ENCODE data around the gene ZNF618.

ZNF618 gene

DNA sequence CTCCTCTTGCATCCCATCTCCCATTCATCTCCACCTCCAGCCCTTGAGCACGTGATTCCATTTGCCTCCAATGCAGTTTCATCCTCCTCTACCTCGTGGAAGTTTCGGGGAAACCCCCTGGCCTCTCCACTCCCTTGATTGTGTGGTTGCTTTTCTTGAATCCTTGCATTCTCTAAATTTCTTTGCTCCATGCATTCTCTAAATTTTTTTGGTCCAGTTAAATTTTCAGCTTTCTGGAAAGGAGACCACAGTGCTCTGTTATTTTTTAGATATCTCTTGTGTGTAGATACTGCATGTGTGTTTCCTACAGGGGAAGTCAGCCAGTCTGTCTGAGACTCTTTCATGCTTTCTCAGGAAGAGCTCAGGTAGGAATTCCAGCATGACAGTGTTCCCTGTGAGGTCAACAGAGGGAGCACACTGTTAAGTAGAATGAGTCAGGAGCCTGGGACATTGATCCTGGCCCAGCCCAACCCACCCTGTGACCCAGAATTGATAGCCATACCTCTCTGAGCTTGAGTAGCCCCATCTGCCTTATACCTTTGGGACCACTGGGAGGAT is 149.2 kb downstream of the ZNF618 start:
- no peak for DNase-seq
- in situ Hi-C loops (cut with HindIII; ENCODE audit: low pct_ligation_motif_present, low pct_unique_long_range_greater_than_20kb, low sequenced_read_pairs): no loop called here

GRCh38 chr9:114025760-114026159 is 149.7 kb downstream of the ZNF618 start:
- in situ Hi-C loops (cut with HindIII; ENCODE audit: low pct_ligation_motif_present, low pct_unique_long_range_greater_than_20kb, low sequenced_read_pairs): no loop called here
- no peak for DNase-seq

- no peak for DNase-seq
- in situ Hi-C loops (cut with HindIII; ENCODE audit: low pct_ligation_motif_present, low pct_unique_long_range_greater_than_20kb, low sequenced_read_pairs): no loop called here
Observed at GRCh38 chr9:114026335-114026734, 150.2 kb downstream of the ZNF618 start.

DNA sequence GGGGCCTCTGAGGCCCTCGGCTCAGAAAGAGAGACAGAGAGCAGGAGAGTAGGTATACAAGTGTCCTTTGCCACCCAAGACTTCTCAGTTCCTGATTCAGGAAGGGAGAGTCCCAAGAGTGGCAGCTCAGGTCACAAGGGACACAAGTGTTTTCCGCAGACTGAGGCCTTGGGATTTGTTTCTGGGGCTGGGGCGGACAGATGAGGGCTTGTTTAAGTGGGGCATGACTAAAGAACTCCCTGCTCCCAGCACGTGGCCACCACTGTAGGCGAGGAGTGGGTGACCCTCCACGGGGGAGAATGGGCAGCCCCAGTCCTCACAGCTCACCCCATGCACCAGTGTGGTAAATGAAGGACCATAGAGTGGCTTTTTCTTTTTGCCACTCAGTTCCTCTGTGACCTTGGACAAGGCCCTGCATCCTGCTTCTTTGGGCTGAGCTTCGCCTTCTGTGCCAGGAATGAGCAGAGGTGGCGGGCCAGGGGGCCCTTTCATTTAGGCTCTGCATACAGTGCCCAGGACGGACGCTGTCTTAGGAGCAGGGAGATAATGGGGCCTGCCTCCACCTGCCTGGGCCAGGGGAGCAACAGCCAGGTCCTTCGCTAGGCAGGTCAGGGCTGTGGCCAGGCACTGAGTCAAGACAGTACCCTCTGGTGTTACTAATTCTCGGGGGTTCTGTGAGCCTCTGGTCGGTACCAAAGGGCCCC is 151.2 kb downstream of the ZNF618 start:
- in situ Hi-C loops (cut with HindIII; ENCODE audit: low pct_ligation_motif_present, low pct_unique_long_range_greater_than_20kb, low sequenced_read_pairs): no loop called here
- DNase-seq: no peak

DNA sequence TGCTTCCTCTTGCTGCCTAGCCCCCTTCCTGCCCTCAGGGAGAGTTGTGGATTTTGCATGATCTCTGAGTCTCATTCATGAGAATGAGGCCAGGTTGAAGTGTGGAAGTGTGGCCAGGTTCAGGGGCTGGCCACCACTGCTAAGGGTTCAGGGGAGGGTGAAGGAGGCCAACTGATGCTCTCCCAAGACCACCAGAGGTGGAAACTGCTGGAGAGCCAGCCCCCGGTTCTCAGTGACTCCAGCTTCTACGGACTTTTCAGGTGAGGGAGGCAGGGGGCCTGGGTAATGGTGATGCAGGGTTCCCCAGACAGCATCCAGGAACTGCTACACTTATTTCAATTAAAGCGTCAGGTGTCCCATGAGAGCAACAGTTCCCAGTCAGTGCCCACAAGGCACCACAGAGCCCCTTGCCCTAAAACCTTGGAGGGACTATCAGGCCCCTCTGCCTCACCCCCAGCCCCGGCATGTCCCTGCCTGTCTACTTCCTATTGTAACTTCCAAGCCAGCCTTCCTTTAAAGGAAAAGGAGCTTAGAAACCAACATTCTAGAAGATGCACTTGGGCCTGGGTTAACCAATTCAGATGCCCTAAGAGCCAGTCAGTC is 151.9 kb downstream of the ZNF618 start:
- no peak for DNase-seq
- in situ Hi-C loops (cut with HindIII; ENCODE audit: low pct_ligation_motif_present, low pct_unique_long_range_greater_than_20kb, low sequenced_read_pairs): no loop called here

- in situ Hi-C loops (cut with HindIII; ENCODE audit: low pct_ligation_motif_present, low pct_unique_long_range_greater_than_20kb, low sequenced_read_pairs): no loop called here
- no peak for DNase-seq
Observed at GRCh38 chr9:114028646-114029045, 152.5 kb downstream of the ZNF618 start.

GRCh38 chr9:114029311-114030170 is 153.4 kb downstream of the ZNF618 start:
- in situ Hi-C loops (cut with HindIII; ENCODE audit: low pct_ligation_motif_present, low pct_unique_long_range_greater_than_20kb, low sequenced_read_pairs): no loop called here
- no peak for DNase-seq

DNA sequence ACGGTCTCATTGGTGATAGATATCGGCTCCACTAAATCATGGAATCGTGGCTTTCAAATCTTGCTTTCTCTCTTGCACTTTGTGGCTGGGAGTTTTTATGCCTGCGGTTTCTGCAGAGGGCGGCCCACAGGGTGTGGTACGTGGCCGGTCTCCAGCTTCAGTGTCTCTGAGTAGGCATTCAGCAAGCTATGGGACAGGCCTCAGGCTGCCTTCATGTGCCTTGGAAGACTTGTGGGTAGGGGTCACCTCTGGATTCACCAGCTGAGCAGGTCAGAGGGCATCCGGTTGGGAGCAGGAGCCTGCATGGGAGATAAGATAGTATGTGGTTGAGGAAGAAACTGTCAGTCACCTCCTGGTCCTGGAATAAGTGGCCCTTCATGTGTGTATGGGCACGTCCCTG is 154.3 kb downstream of the ZNF618 start:
- in situ Hi-C loops (cut with HindIII; ENCODE audit: low pct_ligation_motif_present, low pct_unique_long_range_greater_than_20kb, low sequenced_read_pairs): no loop called here
- DNase-seq: no peak

GRCh38 chr9:114031037-114031630 is 155.0 kb downstream of the ZNF618 start:
- in situ Hi-C loops (cut with HindIII; ENCODE audit: low pct_ligation_motif_present, low pct_unique_long_range_greater_than_20kb, low sequenced_read_pairs): no loop called here
- no peak for DNase-seq

DNA sequence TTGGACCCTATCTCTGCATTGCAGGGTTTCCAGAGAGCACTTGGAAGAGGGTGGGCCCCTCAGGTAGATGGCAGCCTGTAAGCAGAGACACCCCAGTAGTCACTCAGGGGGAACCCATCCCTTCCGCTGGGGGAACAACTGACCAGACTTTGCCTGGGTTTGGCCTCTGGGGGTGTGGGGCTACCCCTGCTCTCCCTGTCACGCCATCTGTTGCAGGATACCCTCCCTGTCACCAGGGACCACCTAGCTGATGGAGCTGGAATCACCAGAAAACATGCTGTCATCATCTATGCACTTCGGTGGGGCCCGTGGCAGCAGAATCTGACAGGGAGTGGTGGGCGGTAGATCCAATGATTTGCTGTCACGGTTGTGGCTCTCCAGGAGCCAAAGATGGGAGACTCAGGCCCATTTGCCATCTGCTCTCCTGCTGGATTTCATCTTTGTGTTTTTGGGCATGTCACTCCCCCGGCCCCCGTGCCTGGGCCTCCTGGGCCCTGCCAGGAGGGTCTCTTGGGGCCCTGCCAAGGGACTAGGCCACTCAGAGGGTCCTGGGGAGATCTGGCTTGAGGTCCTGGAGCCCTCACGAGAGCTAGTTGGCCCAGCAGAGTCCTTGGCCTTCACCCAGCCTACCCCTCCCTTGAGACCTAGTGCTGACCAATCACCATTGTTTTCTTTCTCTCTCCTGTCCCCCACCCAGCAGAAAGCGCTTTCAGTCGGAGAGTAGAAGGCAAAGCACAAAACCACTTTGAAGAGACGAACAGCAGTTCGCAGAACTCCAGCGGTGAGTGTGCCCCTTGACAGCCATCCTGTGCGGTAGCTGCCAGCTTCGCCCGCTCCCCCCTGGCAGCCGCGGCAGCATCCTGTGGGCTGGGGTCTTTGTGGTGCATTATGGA is 156.1 kb downstream of the ZNF618 start:
- DNase-seq: no peak
- in situ Hi-C loops (cut with HindIII; ENCODE audit: low pct_ligation_motif_present, low pct_unique_long_range_greater_than_20kb, low sequenced_read_pairs): no loop called here

- DNase-seq: peak; percentile 11
- in situ Hi-C loops (cut with HindIII; ENCODE audit: low pct_ligation_motif_present, low pct_unique_long_range_greater_than_20kb, low sequenced_read_pairs): no loop called here
Observed at GRCh38 chr9:114033397-114034103, 157.4 kb downstream of the ZNF618 start.

GRCh38 chr9:114034196-114034595 is 158.1 kb downstream of the ZNF618 start:
- in situ Hi-C loops (cut with HindIII; ENCODE audit: low pct_ligation_motif_present, low pct_unique_long_range_greater_than_20kb, low sequenced_read_pairs): no loop called here
- DNase-seq: no peak

DNA sequence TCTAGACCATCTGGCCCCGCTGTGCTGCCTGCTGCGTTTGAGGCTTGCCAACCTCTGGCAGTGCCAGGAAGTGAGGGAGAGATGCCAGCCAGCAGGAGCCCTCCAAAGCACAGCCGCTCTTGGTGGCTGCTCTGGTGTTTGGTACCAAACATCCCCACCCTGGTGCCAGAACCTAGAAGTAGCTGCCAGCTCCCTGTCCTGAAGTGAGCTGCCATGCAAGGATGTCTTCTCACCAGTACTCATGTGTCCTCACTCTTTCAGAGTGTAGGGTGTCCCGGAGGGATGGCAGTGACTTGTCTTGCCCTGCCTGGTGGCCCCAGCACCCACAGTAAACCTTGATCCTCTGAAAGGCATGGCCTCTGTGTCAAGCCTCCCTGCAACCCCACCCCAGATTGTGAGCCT is 158.6 kb downstream of the ZNF618 start:
- no peak for DNase-seq
- in situ Hi-C loops (cut with HindIII; ENCODE audit: low pct_ligation_motif_present, low pct_unique_long_range_greater_than_20kb, low sequenced_read_pairs): no loop called here

DNA sequence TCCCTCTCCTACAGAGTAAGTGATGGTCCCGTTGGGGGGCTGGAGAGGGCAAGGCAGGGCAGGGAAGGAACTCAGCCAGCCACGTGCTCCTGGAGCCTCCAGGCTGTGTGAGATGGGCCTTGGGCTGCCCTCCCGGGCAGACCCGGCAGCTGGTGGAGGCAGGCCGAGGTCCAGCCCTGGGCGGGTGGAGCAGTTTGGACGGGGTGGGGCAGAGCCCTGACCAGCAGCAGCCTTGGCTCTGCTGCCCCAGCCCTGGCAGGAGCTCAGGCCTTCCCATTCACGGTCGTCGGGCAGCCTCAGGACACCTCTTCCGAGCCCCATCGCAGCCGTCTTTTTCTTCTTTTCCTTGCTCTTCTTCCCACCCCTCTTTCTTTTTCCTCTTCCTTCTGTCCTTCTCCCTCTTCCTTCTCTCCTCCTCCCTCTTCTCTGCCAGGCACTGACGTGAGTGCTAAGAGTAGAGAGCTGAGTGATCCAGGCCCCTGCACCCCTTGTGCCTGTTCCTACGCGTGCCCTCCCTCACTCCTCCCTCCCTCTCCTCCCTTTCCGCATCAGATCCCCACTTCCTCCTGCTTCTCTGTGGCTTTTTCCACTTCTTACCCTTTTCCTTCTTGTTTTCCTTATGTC is 159.2 kb downstream of the ZNF618 start:
- DNase-seq: no peak
- in situ Hi-C loops (cut with HindIII; ENCODE audit: low pct_ligation_motif_present, low pct_unique_long_range_greater_than_20kb, low sequenced_read_pairs): no loop called here

DNA sequence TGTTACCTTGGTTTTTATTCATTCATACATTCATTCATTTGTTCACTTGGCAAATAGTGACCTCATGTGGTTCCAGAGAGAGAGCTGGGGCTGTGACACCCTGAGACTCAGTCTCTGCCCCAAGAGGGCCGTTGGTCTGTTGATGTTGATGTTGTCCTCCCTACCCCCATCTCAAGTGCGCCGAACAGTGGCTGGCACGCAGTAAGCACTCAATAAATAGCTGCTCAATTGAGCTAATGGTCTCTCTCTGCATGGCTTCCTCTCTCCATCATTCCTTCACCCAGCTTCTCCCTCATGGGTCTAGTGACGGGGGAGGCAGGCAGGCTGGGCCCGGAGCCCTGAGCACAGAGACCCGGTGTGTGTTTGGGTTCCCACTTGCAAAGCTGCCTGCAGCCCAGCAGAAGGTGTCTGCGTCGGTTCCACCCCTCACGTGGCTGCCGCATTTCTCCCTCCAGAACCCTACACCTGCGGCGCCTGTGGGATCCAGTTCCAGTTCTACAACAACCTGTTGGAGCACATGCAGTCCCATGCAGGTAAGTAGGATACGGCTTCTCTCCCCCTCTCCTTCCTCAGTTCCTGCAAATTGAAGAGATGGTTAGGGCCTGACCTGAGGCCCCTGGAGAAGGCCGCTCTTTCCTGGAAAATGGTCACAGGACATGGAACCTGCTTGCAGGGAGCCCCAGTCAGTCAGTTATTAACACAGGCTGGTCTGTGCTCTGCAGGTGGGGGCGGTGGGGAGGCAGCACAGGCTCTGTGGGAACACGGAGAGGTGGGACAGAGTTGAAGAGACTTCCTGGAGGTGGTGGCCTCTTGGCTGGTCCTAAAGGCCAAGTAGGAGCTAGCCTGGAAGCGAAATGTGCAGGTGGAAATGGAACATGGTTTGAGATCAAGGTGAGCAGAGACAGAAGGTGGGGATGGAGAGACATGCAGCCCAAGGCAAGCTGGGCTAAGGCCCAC is 160.0 kb downstream of the ZNF618 start:
- in situ Hi-C loops (cut with HindIII; ENCODE audit: low pct_ligation_motif_present, low pct_unique_long_range_greater_than_20kb, low sequenced_read_pairs): no loop called here
- DNase-seq: no peak

DNA sequence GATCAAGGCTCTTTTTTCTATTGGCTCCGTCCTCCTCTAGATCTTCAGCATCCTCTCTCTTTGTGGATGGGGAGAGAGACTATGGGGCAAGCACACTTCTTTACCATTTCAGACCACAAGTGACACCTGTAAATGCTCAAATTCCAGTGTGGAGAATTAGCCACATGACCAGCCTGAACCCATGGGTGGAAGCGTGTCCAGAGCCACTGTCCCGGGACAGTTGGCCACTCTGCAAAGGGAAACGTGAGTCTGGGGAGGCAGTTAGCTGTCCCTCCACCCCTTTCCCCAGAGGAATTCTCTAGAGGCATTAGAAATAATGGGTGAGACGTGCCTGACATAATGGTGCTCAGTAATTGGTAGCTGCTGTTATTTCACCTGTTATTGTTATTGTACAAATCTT is 161.1 kb downstream of the ZNF618 start:
- in situ Hi-C loops (cut with HindIII; ENCODE audit: low pct_ligation_motif_present, low pct_unique_long_range_greater_than_20kb, low sequenced_read_pairs): no loop called here
- no peak for DNase-seq

Measured in ACHN (cell line).